HEK293T (cell line): ENCODE results near the gene ZNF182.
"Not testable (repeated sequence)": the region's sequence is repeated elsewhere in the genome, so short reads cannot be mapped to it uniquely, and the experiment has no call there.

Source experiments
- ARNT ChIP-seq: fragments of 450-650 bp; IDR thresholded peaks from 2 replicates; pipeline ENCODE4 v1.6.1; 2017; ENCODE audit warnings: mild to moderate bottlenecking
- FOXA1 ChIP-seq: fragments of 450-650 bp; IDR thresholded peaks from 2 replicates; pipeline ENCODE4 v1.6.1; 2016; ENCODE audit warnings: mild to moderate bottlenecking
- HDGF ChIP-seq: fragments of 450-650 bp; IDR thresholded peaks from 2 replicates; pipeline ENCODE4 v1.6.1; 2017; ENCODE audit warnings: antibody characterized with exemption, borderline replicate concordance
- L3MBTL2 ChIP-seq: fragments of 450-650 bp; conservative IDR thresholded peaks from 2 replicates; pipeline ENCODE4 v1.6.1; 2016; ENCODE audit warnings: mild to moderate bottlenecking
- TARDBP ChIP-seq: fragments of 450-650 bp; IDR thresholded peaks from 2 replicates; pipeline ENCODE4 v1.6.1; 2016

GRCh38 chrX:47955295-47955694 lies 48.5 kb downstream of the ZNF182 start:
- not testable (repeated sequence) for TF ChIP-seq FOXA1, ARNT, TARDBP, L3MBTL2, HDGF
